ENCODE measurements around the gene SRP72. TPM values are rescaled to one million over a fixed set of nuclear protein-coding genes. Genes with fewer than 3 reads are reported as not detected.
"Not testable (repeated sequence)": the region's sequence is repeated elsewhere in the genome, so short reads cannot be mapped to it uniquely, and the experiment has no call there.

Gene SRP72
- total RNA-seq, 1 donor from 2014 or later: 77.7 TPM

GRCh38 chr4:56448301-56448700, 19.1 kb upstream of the SRP72 start:
- no peak for TF ChIP-seq CTCF (IDR thresholded peaks at IDR 0.05)
- ATAC-seq (no peak), DNase-seq (no peak)
- Histone ChIP-seq H3K27ac (no peak overlapping the region), H3K36me3 (peaks cover 34% of the 10 kb centered on the region), H3K9me3 (no peaks in the 10 kb centered on the region), H3K4me3 (no peak overlapping the region), H3K4me1 (no peaks in the 10 kb centered on the region), H3K27me3 (ENCODE audit: low read depth) (no peaks in the 10 kb centered on the region)
- intact Hi-C loops (cut with DNase I): no loop called here

DNA sequence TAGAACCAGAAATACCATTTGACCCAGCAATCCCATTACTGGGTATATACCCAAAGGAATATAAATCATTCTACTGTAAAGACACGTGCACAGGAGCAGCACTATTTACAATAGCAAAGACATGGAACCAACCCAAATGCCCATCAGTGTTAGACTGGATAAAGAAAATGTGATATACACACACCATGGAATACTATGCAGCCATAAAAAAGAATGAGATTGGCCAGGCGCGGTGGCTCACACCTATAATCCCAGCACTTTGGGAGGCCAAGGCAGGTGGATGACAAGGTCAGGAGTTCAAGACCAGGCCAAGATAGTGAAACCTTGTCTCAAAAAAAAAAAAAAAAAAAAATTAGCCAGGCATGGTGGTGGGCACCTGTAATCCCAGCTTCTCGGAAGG, 17.9 kb upstream of the SRP72 start:
- H3K4me3 ChIP-seq; H3K4me1 ChIP-seq; DNase-seq; H3K27me3 ChIP-seq (ENCODE audit: low read depth); intact Hi-C loops (cut with DNase I); H3K9me3 ChIP-seq; H3K27ac ChIP-seq; ATAC-seq: not testable (repeated sequence)
- H3K36me3 ChIP-seq: peaks cover 33% of the 10 kb centered on the region

- peaks cover 33% of the 10 kb centered on the region for H3K36me3 ChIP-seq
- H3K27ac ChIP-seq: no peak overlapping the region
- H3K4me3 ChIP-seq: no peak overlapping the region
- H3K9me3 ChIP-seq: no peaks in the 10 kb centered on the region
- H3K27me3 ChIP-seq (ENCODE audit: low read depth): no peaks in the 10 kb centered on the region
- no peak for TF ChIP-seq CTCF (IDR thresholded peaks at IDR 0.05)
- DNase-seq (no peak), ATAC-seq (no peak)
- intact Hi-C loops (cut with DNase I): no loop called here
- H3K4me1 ChIP-seq: no peaks in the 10 kb centered on the region
Measured at GRCh38 chr4:56450342-56450741, 17.1 kb upstream of the SRP72 start.

GRCh38 chr4:56460085-56460484, 7.3 kb upstream of the SRP72 start:
- no peaks in the 10 kb centered on the region for H3K27me3 ChIP-seq (ENCODE audit: low read depth)
- DNase-seq (no peak), ATAC-seq (no peak)
- intact Hi-C loops (cut with DNase I): no loop called here
- H3K4me3 ChIP-seq: no peak overlapping the region
- TF ChIP-seq CTCF (IDR thresholded peaks at IDR 0.05): no peak
- no peaks in the 10 kb centered on the region for H3K9me3 ChIP-seq
- peaks cover 7% of the 10 kb centered on the region for H3K4me1 ChIP-seq
- H3K27ac ChIP-seq: no peak overlapping the region
- H3K36me3 ChIP-seq: peaks cover 52% of the 10 kb centered on the region

DNA sequence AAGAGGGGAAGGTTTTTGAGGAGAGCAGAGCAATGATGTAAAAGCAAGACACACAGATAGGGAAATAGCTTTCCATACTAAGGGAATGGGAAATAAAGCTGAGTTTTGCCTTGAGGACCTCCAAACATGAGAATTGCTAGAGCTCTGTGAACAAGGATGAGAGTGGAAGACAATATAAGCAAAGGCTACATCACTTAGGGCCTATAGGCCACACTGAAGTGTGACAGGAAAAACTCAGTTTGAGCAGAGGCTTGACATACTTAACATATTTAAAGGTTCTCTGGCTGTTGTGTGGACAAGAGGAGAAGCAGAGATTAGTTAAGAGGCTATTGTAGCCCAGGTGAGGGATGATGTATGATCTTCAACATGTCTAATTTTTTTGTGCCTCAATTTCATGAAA, 5.3 kb upstream of the SRP72 start:
- TF ChIP-seq CTCF (IDR thresholded peaks at IDR 0.05): no peak
- intact Hi-C loops (cut with DNase I): no loop called here

GRCh38 chr4:56463711-56464110, 3.7 kb upstream of the SRP72 start:
- intact Hi-C loops (cut with DNase I): no loop called here
- Histone ChIP-seq H3K27me3 (ENCODE audit: low read depth) (no peaks in the 10 kb centered on the region), H3K9me3 (no peaks in the 10 kb centered on the region), H3K4me1 (peaks cover 25% of the 10 kb centered on the region), H3K4me3 (no peak overlapping the region), H3K27ac (no peak overlapping the region), H3K36me3 (peaks cover 38% of the 10 kb centered on the region)
- DNase-seq (no peak), ATAC-seq (no peak)
- no peak for TF ChIP-seq CTCF (IDR thresholded peaks at IDR 0.05)

More for the DNA sequence above, 5.3 kb upstream of the SRP72 start:
- peaks cover 19% of the 10 kb centered on the region for H3K4me1 ChIP-seq
- H3K9me3 ChIP-seq: no peaks in the 10 kb centered on the region
- H3K27ac ChIP-seq: no peak overlapping the region
- no peak for ATAC-seq
- peaks cover 52% of the 10 kb centered on the region for H3K36me3 ChIP-seq
- H3K4me3 ChIP-seq: no peak overlapping the region
- DNase-seq: no peak
- H3K27me3 ChIP-seq (ENCODE audit: low read depth): no peaks in the 10 kb centered on the region
